Measurements from ENCODE around the gene SH3RF3.
"Not testable (repeated sequence)": the region's sequence is repeated elsewhere in the genome, so short reads cannot be mapped to it uniquely, and the experiment has no call there.

SH3RF3 gene

DNA sequence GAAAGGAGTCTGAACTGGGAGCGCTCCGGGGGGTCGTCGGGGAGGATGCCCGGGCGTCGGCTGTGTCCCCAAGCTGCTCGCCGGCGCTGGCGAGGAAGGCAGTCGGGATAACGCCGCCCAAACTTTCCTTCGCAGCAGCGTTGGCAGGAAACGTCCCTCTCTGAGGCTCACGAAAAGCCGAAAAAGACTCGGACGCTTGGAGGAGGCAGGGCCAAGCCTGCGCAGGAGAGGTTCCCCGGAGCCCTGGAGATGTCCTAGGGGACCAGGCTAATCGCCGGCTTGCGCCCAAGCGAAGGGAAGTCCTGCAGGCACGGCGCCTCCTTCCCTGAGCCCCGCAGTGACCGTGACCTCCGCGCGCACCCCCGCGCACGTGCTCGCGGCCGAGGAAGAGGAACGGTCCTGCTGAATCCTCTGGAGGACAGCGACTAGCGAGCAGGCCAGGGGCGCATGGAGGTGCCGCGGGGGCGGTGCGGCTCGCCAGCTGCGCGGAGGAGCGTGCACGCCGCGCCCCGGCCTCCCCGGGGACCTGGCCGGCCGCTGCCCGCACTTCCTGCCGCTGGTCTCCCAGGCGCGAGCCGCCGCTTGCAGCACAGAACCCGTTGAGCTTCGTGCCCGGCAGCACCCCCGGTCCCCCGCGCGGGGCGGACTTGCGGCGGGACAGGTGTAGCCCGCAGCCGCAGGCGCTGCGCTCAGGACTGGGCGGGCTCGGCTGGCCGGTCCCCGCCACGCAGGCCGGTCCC, at the start of gene SH3RF3:
Gene SH3RF3 (plus strand): TSS at position 590 of the 740 bp plus-strand sequence.
- DNase-seq (ENCODE audit: low read depth in 3 of 3), result peak in 1 of 3 experiments; percentile 24

DNA sequence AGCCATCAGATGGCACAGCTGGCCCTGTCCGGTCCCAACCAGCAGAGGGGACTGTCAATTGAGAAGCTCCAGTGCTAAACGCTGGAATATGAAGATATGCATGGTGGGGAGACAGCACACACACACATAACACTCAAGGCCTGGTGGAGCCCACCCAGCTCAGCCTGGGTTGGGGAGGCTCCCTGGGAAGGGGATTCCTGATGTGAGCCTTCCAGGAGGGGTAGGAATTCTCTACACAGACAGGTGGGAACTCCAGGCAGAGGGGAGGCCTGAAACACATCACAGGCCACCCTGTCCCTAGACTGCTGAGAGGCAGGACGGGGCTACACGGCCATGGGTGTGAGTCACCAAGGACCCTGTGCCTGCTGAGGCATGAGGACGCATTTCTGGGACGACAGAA, 49.4 kb upstream of the SH3RF3 start:
- no peak for DNase-seq (ENCODE audit: low read depth in 3 of 3)

DNA sequence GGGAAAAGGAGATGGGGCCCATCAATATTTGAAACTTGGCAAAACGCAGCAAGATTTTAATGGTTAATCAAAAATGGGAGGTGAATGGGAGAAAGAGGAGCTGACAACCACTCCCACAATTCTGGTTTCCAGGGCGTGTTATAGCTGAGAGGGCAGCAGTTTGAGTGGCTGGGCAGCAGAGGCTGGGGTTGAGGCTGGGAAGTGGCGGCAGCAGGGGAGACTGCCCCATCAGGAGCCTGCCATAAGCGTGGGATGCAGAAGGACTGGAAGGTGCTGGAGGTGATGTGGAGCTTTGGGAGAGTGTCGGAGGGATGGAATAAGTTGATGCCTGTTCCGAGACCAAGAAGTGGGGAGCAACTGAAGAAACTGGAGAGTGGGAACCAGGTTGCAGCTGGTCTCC, 48.9 kb upstream of the SH3RF3 start:
- DNase-seq (ENCODE audit: low read depth in 3 of 3), result no peak

DNA sequence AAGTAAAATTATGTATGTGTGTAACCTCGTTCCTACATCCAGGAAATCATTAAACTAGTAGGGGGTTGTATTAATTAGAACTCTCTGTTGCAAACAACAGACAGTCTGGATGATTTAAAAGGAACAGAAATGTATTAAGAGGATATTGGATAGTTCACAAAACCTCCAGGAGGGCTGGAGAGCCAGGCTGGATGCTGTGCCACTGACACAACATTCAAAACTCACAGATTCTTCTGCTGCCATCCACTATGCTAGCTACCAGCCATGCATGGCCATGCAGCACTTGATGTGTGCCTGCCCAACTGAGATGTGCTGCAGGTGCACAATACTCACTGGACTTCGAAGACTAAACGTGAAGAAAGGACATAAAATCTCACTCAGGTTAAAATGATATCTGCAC, 48.2 kb upstream of the SH3RF3 start:
- DNase-seq (ENCODE audit: low read depth in 3 of 3), result no peak

DNA sequence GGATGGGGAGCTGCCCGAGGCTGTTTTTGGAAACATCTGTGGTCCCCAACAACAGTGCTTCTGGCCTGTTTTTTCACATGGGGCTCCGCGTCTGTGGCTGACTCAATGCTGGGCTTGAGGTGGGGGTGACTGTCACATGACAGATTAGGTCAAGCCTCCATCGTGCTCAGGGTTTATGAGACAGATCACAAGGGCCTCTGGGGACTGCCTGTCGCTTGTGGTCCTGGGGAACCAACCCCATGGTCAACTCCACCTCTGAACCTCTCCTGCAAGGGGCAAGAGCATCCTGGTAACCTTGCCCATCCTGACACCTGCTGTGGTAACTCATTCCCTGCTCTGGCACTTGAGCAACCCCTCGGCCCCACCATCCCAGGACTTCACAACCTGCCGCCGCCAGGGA, 47.6 kb upstream of the SH3RF3 start:
- no peak for DNase-seq (ENCODE audit: low read depth in 3 of 3)

DNA sequence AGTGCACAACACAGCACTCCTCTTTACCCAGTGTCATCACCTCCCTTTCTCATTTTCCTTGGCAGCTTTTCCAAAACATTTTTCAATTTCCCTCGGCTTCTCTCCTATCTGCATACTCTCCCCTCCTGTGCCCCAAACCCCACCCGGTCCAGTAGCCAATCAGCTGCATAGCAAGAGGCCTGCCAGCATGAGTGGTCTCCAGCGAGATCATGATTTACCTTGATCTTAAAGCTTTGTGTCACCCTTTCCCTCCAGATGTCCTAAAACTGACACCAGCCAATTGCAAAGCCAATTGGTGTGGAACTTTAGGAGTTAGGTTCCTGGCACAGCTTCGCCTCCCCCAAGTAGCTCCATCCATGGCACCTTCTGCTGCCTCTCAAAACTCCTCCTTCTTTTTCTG, 45.2 kb upstream of the SH3RF3 start:
- no peak for DNase-seq (ENCODE audit: low read depth in 3 of 3)

DNA sequence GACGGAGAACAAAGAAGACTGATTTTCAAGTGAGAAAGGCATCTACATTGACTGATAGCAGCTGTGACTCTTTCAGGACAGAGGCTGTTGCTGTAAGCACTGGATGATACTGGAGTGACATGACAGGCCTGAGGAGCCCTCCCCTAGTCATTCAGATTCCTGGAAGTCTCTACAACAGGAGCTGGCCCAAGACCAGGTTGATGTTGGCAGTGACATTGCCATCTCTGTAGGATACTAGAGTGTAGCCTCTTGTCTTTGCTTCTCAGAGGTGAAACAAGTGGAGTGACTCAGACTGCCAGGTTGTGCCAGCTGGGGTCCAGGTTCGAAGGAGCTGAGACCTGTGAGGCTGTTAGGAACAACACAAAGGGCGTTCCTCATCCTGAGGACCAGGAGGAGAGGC, 44.7 kb upstream of the SH3RF3 start:
- no peak for DNase-seq (ENCODE audit: low read depth in 3 of 3)

DNA sequence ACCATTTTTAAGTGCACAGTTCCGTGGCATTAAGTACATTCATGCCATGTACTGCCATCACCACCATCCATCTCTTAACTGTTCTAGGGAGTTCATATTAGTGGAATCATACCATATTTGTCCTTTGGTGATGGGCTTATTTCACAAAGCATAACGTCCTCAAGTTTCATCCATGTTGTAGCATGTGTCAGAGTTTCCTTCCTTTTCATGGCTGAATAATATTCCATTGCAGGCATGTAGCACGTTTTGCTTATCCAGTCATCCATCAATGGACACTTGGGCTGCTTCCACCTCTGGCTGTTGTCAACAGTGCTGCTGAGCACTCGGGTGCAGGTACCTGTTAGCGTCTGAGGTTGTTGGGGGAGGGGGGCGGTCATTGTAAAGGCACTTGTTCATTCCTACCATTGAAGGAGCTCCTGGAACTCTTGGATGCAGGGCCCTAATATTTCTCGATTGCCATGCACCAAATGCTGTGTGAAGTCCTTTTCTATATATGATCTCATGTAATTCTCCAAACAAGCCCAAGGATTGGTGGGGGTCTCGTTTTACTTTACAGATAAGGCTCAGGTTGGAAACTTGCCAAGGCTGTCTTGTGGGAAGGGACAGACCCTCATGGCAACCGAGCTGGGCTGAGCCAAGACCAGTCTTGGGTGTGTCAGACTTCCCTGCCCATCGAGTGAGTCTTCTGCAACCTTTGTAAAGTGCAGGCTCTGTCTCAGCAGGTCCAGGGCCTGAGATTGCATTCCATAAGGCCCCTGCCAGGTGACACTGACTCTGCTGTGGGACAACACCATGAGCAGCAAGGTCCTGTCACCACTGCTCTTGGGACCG, 42.9 kb upstream of the SH3RF3 start:
- DNase-seq (ENCODE audit: low read depth in 3 of 3), result no peak

DNA sequence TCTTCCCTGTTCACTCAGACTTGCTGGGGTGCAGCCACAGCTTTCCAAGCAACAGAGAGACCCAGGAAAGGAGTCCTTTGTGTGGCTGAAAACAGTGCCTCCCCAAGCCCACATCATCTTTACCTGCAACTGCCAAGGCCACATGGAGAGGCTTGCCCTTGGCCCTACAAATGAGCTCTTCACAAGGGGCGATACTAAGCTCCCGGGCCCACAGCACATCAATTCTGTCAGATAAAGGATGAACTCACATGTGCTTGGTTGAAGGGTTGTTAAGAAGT, 42.3 kb upstream of the SH3RF3 start:
- DNase-seq (ENCODE audit: low read depth in 3 of 3), result no peak

DNA sequence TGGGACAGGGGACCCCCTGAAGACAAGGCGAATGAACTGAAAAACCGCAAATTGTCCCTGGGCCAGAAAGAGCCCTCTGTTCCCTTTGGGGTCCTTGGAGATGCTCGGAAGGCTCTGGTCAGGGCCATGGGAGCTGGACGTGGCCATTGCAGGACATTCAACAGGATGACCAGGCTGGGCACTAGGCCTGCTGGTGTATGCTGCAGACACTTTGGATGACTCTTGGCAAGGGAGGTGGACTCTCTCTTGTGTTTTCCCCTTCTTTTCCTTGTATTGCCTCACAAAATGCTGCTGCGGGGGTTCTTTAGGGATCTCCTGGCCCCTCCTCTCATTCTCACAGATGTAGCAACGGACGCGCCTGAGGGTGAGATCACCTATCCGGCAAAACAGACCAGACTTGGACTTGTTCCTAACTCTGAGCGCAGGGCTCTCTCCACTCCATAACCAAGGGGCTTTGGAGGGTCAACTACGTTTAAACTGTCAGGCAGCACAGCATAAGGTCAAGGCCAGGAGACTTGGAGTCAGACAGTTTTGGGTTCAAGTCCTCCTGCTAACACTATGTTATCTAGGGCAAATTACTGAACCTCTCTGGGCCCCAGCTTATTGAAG, 41.8 kb upstream of the SH3RF3 start:
- no peak for DNase-seq (ENCODE audit: low read depth in 3 of 3)

DNA sequence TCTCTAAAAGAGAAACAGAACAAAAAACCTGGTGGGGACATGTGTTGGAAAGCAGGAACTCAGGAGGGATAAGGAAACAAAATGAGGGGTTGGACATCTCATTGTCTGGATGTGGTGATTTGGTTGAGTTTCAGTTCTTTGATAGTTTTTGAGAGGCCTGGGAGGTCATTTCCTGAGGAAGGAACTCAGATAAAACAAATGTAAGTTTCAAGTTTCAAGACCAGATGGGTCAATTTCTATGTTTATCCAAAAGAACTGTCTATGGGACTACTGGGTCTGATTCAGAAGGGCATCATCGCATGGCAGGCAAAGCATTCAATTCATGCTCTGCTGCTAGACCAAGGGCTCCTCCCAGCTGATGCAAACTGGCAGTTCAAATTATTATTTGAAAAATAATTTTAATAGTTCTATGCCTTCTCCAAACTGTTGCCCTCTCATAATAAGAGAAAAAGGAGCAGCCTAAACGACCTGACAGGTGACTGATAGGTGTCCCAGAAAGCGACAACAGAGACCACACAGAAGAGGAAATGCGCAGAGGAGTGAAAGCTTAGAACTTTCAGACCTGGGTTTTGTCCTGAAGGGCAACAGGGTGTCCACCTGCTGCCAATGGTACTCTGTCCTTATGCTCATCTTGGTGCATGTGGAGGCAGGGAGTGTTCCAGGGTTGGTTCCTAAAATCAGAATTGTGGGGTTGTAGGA, 39.3 kb upstream of the SH3RF3 start:
- DNase-seq (ENCODE audit: low read depth in 3 of 3), result no peak

DNA sequence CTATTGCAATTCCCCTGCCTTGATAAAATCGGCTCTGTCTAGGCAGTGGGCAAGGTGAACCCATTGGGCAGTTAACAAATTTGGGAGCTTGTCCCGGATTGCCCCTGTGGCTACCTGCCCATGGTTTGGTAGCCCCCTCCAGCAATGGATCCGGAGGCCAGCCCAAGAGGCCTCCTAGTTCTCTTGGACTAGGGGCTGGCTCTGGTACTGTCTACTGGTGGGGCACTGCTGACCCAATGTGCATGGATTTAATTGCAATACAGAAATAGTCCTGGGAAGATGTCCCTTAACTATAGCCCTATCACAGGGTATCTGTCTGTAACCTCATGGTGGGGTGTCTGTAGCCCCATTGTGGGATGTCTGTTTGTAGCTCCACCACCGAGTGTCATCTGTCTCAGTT, 37.5 kb upstream of the SH3RF3 start:
- no peak for DNase-seq (ENCODE audit: low read depth in 3 of 3)

DNA sequence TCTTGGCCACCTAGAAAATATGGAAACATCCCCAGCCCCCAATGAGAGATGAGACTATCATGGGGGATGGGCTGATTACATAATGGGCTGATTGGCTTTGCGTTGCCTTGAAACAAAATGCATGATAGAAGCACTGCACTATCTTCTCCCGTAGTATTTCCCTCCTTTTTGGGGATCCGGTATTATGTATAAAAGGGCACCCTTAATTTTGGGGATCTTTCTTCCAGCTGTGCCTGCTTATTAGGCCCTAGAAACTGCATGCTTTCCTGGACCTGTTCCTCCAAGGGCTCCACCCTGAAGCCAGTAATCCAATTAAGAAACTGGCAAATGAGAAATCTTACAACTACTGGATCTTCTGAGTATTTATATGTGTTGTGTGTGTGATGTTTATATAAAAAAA, 34.9 kb upstream of the SH3RF3 start:
- DNase-seq (ENCODE audit: low read depth in 3 of 3), result no peak

DNA sequence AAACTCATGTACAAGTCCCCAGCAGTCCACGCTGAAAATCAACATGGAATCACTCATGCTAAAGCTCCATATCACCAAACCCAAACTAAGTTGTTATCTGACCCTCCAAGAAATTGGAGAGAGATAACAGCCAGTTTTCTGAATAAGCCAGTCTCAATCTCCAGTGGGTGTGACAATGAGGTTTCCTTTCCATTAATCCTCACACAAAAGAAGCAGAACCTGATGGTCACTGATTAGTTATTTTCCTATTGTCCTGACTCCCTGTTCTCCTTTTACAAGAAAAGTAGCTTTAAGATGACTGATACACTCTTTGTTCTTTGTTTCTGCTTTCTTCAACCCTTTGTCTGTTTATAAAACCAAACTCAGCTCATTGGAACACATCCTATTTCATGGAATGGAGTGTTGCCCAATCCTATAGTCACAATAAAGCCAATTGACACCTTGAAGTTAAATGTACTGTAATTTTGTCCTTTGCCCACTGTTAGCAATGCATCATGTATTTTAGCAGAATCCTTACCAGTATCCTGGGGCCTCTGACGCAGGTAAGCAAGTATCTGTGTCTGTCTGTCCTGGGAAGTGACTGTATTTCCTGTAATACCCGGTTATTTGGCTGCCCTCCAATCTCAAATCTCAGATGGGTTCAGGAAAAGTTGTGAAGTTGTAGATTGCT, 30.6 kb upstream of the SH3RF3 start:
- no peak for DNase-seq (ENCODE audit: low read depth in 3 of 3)

DNA sequence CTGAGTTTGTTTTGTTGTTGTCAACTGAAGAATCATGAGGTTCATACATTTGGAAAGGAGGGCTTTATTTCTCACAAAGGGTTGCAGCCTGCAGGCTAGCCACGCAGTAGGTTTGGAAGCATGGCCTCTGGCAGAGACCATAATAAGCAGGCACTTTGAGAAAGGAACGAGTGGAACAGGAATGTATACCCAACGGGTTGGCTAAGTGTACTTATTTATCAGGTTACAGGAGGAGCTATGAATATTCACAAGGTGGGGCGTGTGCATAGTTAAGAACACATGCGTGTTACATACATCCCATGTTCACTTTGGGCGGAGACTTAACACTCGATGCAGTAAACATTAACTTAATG, 30.1 kb upstream of the SH3RF3 start:
- no peak for DNase-seq (ENCODE audit: low read depth in 3 of 3)

DNA sequence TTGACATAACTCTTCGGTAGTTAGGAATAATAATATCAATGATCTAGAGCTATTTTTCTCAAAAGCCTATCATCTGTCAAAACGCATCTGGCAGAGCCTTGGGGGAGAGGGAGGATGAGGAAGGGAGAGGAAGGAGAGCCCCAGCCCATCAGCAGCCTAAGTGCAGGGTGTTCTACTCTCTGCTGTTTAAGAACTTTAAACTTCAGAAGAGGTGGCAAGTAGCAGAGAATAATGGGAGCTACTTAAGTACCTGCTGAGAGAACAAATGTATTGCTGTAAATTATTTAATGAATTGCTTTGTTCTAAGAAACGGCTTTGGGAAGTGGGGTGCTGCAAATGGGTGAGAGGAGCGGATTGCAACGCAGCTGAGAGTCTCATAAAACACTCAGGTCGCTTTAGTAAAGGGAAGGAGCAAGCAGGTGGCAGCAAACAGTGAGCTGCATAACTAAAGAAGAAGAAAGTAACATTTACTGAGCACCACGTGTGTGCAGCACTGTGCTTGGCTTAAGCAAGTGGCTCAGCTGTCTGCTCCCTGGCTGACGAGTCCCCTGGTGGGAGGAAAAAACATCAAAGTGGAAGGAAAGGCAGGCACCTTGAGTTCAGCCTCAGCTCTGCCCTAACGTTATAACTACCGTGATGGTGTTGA, 26.3 kb upstream of the SH3RF3 start:
- DNase-seq (ENCODE audit: low read depth in 3 of 3), result peak in 1 of 3 experiments; percentile 6

DNA sequence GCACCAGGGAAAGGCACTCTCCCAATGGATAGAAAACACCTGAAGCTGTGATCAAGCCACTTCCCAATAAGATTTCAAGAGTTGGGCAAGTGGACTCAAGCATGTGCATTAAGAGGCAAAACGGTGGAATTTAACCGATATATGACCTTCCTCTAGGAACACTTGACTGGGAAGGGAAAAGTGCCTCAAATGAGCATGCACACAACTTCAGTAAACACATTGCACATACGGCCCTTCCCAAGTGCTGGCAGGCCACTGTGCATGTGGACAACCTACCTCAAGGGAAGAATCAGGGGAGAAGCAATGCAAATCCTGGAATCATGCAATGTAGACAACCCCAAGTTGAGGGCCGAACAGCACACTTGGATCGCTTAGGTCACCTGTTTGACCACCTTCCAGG, 23.9 kb upstream of the SH3RF3 start:
- DNase-seq (ENCODE audit: low read depth in 3 of 3), result no peak

DNA sequence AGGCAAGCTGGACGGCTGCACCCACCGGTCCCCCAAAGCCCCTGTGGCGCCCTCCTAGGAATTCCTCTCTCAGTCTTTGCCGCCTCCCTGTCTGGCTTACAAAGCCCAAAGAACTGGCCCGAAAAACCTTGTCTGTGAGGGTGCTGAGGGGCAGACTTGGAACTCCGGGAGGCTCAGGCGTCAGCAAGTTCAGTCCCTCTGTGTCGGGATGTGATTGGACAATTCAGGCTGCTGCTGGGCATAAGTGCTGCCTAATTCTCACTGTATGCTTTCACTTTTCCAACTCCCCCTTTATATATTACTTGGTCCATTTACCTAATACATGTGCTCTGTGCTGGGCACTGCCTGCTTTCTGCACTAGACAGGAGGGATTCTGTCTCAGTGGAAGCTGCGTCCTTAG, 20.3 kb upstream of the SH3RF3 start:
- no peak for DNase-seq (ENCODE audit: low read depth in 3 of 3)

DNA sequence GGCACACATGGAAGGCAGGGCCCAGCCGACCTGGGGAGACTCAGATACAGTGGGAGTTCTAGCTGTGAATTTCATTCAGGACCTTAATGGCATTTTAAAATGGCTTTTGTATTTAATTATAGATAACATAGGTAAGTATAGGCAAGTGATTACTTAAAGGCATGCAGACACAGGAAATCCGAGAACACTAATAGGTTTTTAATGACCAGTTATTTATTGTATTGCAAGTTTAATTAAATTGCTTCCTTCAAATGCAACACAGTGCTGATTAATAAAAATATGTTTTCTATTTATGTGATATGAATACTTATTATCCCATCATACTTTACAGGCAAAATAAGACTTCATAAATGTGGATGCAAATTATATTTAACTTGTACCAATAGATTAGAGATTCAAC, 19.7 kb upstream of the SH3RF3 start:
- DNase-seq (ENCODE audit: low read depth in 3 of 3), result no peak

DNA sequence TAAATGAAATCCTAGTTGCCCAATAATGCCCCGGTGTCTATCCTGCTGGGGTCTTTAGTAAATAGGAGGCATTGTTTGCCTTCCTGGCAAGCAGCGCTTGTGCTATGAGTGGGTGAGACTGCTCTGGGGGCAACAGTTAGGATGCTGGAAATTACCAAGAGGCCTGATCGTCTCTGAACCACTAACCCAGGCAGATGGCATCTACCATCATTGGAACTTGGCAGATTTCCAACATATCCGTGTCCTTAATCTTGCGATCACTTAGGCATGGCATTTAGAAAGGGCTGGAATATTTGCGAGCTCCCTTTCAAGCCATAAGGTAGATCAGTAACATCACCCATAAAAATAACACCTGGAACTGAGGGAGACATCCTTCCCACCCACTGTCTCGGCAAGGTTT, 18.8 kb upstream of the SH3RF3 start:
- DNase-seq (ENCODE audit: low read depth in 3 of 3), result no peak

DNA sequence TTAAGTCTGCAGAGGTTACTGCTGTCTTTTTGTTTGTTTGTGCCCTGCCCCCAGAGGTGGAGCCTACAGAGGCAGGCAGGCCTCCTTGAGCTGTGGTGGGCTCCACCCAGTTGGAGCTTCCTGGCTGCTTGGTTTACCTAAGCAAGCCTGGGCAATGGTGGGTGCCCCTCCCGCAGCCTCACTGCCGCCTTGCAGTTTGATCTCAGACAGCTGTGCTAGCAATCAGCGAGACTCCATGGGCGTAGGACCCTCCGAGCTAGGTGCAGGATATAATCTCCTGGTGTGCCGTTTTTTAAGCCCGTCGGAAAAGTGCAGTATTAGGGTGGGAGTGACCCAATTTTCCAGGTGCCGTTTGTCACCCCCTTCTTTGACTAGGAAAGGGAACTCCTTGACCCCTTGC, 11.8 kb upstream of the SH3RF3 start:
- not testable (repeated sequence) for DNase-seq (ENCODE audit: low read depth in 3 of 3)

DNA sequence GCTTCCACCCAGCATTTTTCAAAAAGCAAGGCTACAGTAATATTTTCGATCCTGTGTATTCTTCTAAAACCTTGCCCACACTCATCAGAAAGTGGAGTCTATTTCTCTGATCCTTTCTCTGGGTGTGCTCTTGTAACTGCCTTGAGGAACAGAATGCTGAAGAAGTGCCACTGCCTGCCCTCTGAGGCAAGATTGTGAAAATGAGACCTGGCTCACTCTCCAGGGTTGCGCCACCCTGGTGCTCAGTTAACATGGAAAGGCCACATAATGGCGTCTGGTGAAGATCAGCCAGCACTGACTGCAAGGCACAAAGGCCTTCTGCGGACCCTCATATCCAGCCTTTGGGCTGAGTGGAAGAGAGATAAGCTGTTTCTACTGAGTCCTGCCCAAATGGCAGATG, 11.2 kb upstream of the SH3RF3 start:
- DNase-seq (ENCODE audit: low read depth in 3 of 3), result no peak
